PC-9 (cell line): ENCODE data around the gene LMAN1. TPM values are rescaled to one million over a fixed set of nuclear protein-coding genes. Genes with fewer than 3 reads are reported as not detected.

Experiments
- BruUV-seq: library from RNA; stranded (reverse); fragments of 400-500 nt; replicated peaks from 2 replicates; lab custom pipeline; 2021; lab: Mats Ljungman, UMichigan
- CTCF ChIA-PET: fragments of 300-600 bp; sonication (Branson Sonifier 250); formaldehyde crosslinking; loops from one replicate; lab custom pipeline; 2022; ENCODE audit warnings: antibody characterized with exemption; lab: Charles Lee
- POLR2A ChIA-PET: fragments of 300-600 bp; sonication (Branson Sonifier 250); formaldehyde crosslinking; loops from one replicate; lab custom pipeline; 2022; ENCODE audit warnings: antibody characterized with exemption; ENCODE audit not compliant: unreplicated experiment; lab: Charles Lee
- DNase-seq, 2 experiments: peaks; one replicate each; pipeline versions ENCODE4 v3.0.0 to v3.0.0-alpha.2; 2015 to 2022; ENCODE audit warnings: mixed read lengths in 1 of 2
- H2AFZ ChIP-seq: fragments of 200-600 bp; sonication (generic); 2 replicates; pipeline ENCODE4 v1.8.1; 2017; ENCODE audit warnings: antibody characterized with exemption
- H3F3A ChIP-seq: fragments of 200-600 bp; sonication (generic); 2 replicates; pipeline ENCODE4 v1.8.1; 2017; ENCODE audit warnings: antibody characterized with exemption, mild to moderate bottlenecking, low read depth; ENCODE audit not compliant: insufficient read depth
- H3K27ac ChIP-seq: fragments of 200-600 bp; sonication (generic); 2 replicates; pipeline ENCODE4 v1.6.1; 2016; ENCODE audit warnings: mixed run types
- H3K27me3 ChIP-seq: fragments of 200-600 bp; sonication (generic); 2 replicates; pipeline ENCODE4 v1.6.1; 2016; ENCODE audit warnings: low read depth, mixed run types; ENCODE audit not compliant: insufficient read depth
- H3K36me3 ChIP-seq: fragments of 200-600 bp; sonication (generic); 2 replicates; pipeline ENCODE4 v1.6.1; 2016; ENCODE audit warnings: low read depth, mixed run types
- H3K4me1 ChIP-seq: fragments of 200-600 bp; sonication (generic); replicated peaks from 2 replicates; pipeline ENCODE4 v1.6.1; 2016; ENCODE audit warnings: mixed run types; ENCODE audit not compliant: insufficient read depth
- H3K4me2 ChIP-seq: fragments of 200-600 bp; sonication (generic); 2 replicates; pipeline ENCODE4 v1.6.1; 2017; ENCODE audit warnings: mixed run types
- H3K4me3 ChIP-seq: fragments of 200-600 bp; sonication (generic); 2 replicates; pipeline ENCODE4 v1.6.1; 2016; ENCODE audit warnings: mixed run types
- H3K79me2 ChIP-seq: fragments of 200-600 bp; sonication (generic); 2 replicates; pipeline ENCODE4 v1.6.1; 2017; ENCODE audit warnings: low read depth, mixed run types
- H3K9me2 ChIP-seq: fragments of 200-600 bp; sonication (generic); 2 replicates; pipeline ENCODE4 v1.8.1; 2017; ENCODE audit warnings: mild to moderate bottlenecking; ENCODE audit not compliant: insufficient read depth
- H3K9me3 ChIP-seq: fragments of 200-600 bp; sonication (generic); 2 replicates; pipeline ENCODE4 v1.8.1; 2016; ENCODE audit warnings: low read depth; ENCODE audit not compliant: insufficient read depth
- H4K20me1 ChIP-seq: fragments of 200-600 bp; sonication (generic); 2 replicates; pipeline ENCODE4 v1.8.1; 2017; ENCODE audit not compliant: insufficient read depth
- CTCF ChIP-seq: fragments of 200-600 bp; sonication (generic); conservative IDR thresholded peaks from 2 replicates; pipeline ENCODE4 v1.6.1; 2017; ENCODE audit warnings: mixed run types, antibody characterized with exemption, mild to moderate bottlenecking, moderate library complexity
- EZH2 ChIP-seq: fragments of 200-600 bp; sonication (generic); IDR thresholded peaks from 2 replicates; pipeline ENCODE4 v1.8.0; 2017; ENCODE audit warnings: antibody characterized with exemption, low read depth
- intact Hi-C: fragments of 100-400 bp; cut with micrococcal nuclease; formaldehyde crosslinking; loops from one replicate; pipeline ENCODE4 v1.10.0; 2022; ENCODE audit not compliant: unreplicated experiment
- total RNA-seq: library from RNA; stranded (reverse); gene quantifications from 2 replicates; pipeline ENCODE4 v1.2.3, GENCODE V29; 2021

LMAN1 gene
- total RNA-seq, 1 experiment from 2014 or later: 77.3 TPM

DNA sequence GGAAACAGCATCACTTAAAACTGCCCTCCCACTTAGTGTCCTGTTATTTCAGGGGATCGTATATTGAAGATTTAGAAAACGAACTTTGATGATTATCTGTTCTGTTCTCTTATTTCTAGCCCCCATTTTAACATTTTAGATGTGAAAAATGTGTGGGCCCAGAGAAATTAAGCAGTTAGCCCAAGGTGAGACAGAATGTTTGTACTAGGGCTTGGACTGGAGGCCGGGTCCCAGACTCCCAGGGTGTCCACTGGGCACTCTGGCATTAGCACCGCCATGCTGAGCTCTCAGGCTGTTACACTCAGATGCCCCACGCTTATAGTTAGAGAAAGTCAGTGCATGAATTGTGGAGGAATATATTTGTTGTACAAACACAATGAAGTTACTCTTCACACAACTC is 80.3 kb downstream of the LMAN1 start:
- Histone ChIP-seq H3K27ac (no peak overlapping the region), H2AFZ (no peak overlapping the region), H3K36me3 (no peaks in the 10 kb centered on the region), H3K9me2 (no peaks in the 10 kb centered on the region), H3K9me3 (no peaks in the 10 kb centered on the region), H3K4me3 (no peak overlapping the region), H3K4me1 (no peaks in the 10 kb centered on the region), H3K79me2 (no peaks in the 10 kb centered on the region), H3K27me3 (no peaks in the 10 kb centered on the region), H3F3A (no peaks in the 10 kb centered on the region), H3K4me2 (no peak overlapping the region), H4K20me1 (no peaks in the 10 kb centered on the region)
- ChIA-PET CTCF (no interaction called here), POLR2A (no interaction called here)
- intact Hi-C loops: no loop called here
- TF ChIP-seq CTCF (no peak), EZH2 (no peak)
- BruUV-seq: no TSS peak
- DNase-seq: no peak

Other genes with a start within 250 kb of the LMAN1 start
- 15.7 and 15.8 TPM in 2 replicates for gene SEC11C, start 219.4 kb downstream of the LMAN1 start, total RNA-seq
- not detected in 2 replicates for gene GRP, start 139.1 kb downstream of the LMAN1 start, total RNA-seq
- gene RAX, start 85.8 kb downstream of the LMAN1 start, total RNA-seq: not detected in 2 replicates
- gene CPLX4, start 40.6 kb downstream of the LMAN1 start, total RNA-seq: not detected in 2 replicates